HG02763 (cell line): ENCODE measurements around the gene SLC39A5.
"Not testable (repeated sequence)": the region's sequence is repeated elsewhere in the genome, so short reads cannot be mapped to it uniquely, and the experiment has no call there.

ENCODE experiments used
- ATAC-seq: cut with Tn5 transposase; IDR thresholded peaks from one replicate; pipeline ENCODE4 v1.9.1; 2021; ENCODE audit warnings: mild to moderate bottlenecking, moderate library complexity; ENCODE audit not compliant: unreplicated experiment

Gene SLC39A5

DNA sequence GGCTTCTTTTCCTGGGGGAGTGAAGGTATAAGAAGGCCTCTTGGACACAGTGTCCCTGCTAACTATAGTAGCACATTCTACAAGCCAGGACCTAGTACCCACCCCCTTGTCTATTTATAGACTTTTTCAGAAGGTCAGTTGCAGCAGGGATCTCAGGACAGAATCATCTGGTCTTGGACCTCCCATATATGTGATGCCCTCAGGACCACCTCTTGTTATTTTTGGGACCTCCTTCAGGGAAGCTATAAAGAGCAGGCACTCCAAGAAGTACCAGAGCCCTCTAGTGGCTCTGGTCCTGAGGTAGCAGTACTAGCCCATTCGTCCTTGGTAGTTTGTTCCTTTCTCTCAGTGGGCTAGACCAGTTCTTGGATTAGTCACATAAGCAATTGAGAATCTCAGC is 41.2 kb downstream of the SLC39A5 start:
- no peak for ATAC-seq

- not testable (repeated sequence) for ATAC-seq
Observed at GRCh38 chr12:56272468-56272867, 42.6 kb downstream of the SLC39A5 start.

- ATAC-seq, result no peak
Observed at GRCh38 chr12:56274299-56274698, 44.4 kb downstream of the SLC39A5 start.

DNA sequence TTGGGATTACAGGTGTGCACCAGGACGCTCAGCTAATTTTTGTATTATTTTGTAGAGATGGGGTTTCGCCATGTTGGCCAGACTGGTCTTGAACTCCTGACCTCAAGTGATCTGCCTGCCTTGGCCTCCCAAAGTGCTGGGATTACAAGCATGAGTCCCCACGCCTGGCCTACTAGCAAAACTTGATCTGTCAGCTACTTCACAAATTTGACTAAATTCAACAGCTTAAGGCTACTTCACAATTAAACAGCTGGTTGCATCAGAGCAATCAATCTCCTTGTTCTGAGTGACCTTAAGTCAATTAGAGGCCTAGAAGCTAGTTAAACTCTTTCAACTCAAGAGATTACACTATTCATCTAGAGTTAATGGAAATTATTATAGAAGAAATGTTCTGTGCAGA is 49.1 kb downstream of the SLC39A5 start:
- no peak for ATAC-seq

- no peak for ATAC-seq
Observed at GRCh38 chr12:56280849-56281248, 51.0 kb downstream of the SLC39A5 start.

DNA sequence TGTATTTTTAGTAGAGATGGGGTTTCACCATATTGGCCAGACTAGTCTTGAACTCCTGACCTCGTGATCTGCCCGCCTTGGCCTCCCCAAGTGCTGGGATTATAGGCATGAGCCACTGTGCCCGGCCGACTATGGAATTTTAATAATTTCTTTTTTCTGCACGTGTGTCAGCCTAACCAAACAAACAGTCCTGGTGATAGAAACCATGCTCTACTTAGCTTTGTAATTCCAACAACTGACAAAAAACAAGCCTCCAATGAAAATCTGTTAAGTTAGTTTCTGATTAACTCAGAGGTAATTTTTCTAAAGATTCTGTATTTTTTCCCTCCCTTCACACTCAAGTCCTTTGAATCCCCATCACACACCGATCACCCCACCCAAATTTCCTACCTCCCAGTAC is 52.2 kb downstream of the SLC39A5 start:
- ATAC-seq, result no peak

DNA sequence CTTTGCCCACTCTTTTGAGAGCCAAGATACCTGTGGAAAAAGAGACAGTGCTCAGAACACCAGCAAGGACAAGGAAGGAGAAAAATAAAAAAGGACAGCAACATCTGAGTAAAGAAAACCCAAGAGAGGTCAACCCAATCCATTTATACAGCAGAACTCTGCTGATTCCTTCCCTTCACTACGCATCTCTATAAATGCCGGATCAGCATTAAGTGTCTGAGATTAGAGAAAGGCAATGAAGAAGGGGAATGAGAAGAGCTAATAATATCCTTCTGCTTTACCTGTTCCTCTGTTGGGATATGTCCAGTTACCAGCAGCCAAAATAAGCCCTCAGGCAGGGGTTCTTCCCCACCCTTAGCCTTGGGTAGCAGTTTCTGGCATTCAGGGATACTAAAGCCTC is 52.7 kb downstream of the SLC39A5 start:
- ATAC-seq, result no peak

- ATAC-seq, result not testable (repeated sequence)
Observed at GRCh38 chr12:56284263-56284662, 54.4 kb downstream of the SLC39A5 start.

GRCh38 chr12:56286044-56286830 is 56.4 kb downstream of the SLC39A5 start:
- ATAC-seq, result no peak
